ENCODE measurements around the gene FAU. TPM values are rescaled to one million over a fixed set of nuclear protein-coding genes. Genes with fewer than 3 reads are reported as not detected.
A peak's percentile ranks its signal among the peaks of the same experiment; 100 is the strongest.

FAU gene
- total RNA-seq, 1 experiment from 2014 or later = 662 TPM

GRCh38 chr11:65102142-65103095 is 19.5 kb downstream of the FAU start:
- no peak for DNase-seq
- peaks cover 48% of the 10 kb centered on the region for H3K79me2 ChIP-seq (ENCODE audit: low read length)

GRCh38 chr11:65100674-65101350 is 21.1 kb downstream of the FAU start:
- H2AFZ ChIP-seq (ENCODE audit: low read length) = no peak overlapping the region
- DNase-seq = no peak
- H3K4me3 ChIP-seq (ENCODE audit: low read length) = no peak overlapping the region
- no peaks in the 10 kb centered on the region for H3K9me3 ChIP-seq (ENCODE audit: low read length)
- H4K20me1 ChIP-seq (ENCODE audit: insufficient read depth, low read depth, low read length) = no peaks in the 10 kb centered on the region
- peaks cover 58% of the 10 kb centered on the region for H3K79me2 ChIP-seq (ENCODE audit: low read length)
- no peaks in the 10 kb centered on the region for H3K9me2 ChIP-seq (replicated peaks; ENCODE audit: insufficient read depth, low read length)
- H3K4me1 ChIP-seq (ENCODE audit: low read length) = peaks cover 9% of the 10 kb centered on the region
- no peak overlapping the region for H3K4me2 ChIP-seq (ENCODE audit: low read depth, low read length, poor library complexity, severe bottlenecking)
- no peak overlapping the region for H3K27ac ChIP-seq (ENCODE audit: low read length)
- H3K9ac ChIP-seq (ENCODE audit: low read length) = no peak overlapping the region
- no peaks in the 10 kb centered on the region for H3K27me3 ChIP-seq (ENCODE audit: low read length)
- H3K36me3 ChIP-seq (ENCODE audit: insufficient read depth, low read length) = peaks cover 7% of the 10 kb centered on the region; the same call in 1 of the 2 replicates

More at GRCh38 chr11:65102142-65103095, 19.5 kb downstream of the FAU start:
- Histone ChIP-seq H3K4me1 (ENCODE audit: low read length) (peaks cover 2% of the 10 kb centered on the region; the same call in 1 of the 2 replicates), H2AFZ (ENCODE audit: low read length) (no peak overlapping the region), H3K9me3 (ENCODE audit: low read length) (no peaks in the 10 kb centered on the region), H3K4me2 (ENCODE audit: low read depth, low read length, poor library complexity, severe bottlenecking) (no peak overlapping the region), H3K27ac (ENCODE audit: low read length) (no peak overlapping the region), H3K9ac (ENCODE audit: low read length) (no peak overlapping the region), H3K9me2 (replicated peaks; ENCODE audit: insufficient read depth, low read length) (no peaks in the 10 kb centered on the region), H3K36me3 (ENCODE audit: insufficient read depth, low read length) (peaks cover 7% of the 10 kb centered on the region; the same call in 1 of the 2 replicates), H4K20me1 (ENCODE audit: insufficient read depth, low read depth, low read length) (no peaks in the 10 kb centered on the region), H3K4me3 (ENCODE audit: low read length) (no peak overlapping the region), H3K27me3 (ENCODE audit: low read length) (no peaks in the 10 kb centered on the region)

GRCh38 chr11:65096926-65097325 is 25.0 kb downstream of the FAU start:
- Histone ChIP-seq H4K20me1 (ENCODE audit: insufficient read depth, low read depth, low read length) (no peaks in the 10 kb centered on the region), H3K27ac (ENCODE audit: low read length) (no peak overlapping the region), H3K4me2 (ENCODE audit: low read depth, low read length, poor library complexity, severe bottlenecking) (peak overlapping the region; percentile 89), H2AFZ (ENCODE audit: low read length) (no peak overlapping the region), H3K9me2 (replicated peaks; ENCODE audit: insufficient read depth, low read length) (no peaks in the 10 kb centered on the region), H3K79me2 (ENCODE audit: low read length) (peaks cover 40% of the 10 kb centered on the region), H3K9ac (ENCODE audit: low read length) (peak overlapping the region; percentile 86), H3K4me3 (ENCODE audit: low read length) (peak overlapping the region; percentile 79), H3K36me3 (ENCODE audit: insufficient read depth, low read length) (peaks cover 7% of the 10 kb centered on the region; the same call in 1 of the 2 replicates), H3K9me3 (ENCODE audit: low read length) (no peaks in the 10 kb centered on the region), H3K27me3 (ENCODE audit: low read length) (no peaks in the 10 kb centered on the region), H3K4me1 (ENCODE audit: low read length) (peaks cover 13% of the 10 kb centered on the region)
- no peak for DNase-seq

GRCh38 chr11:65095974-65096806 is 25.7 kb downstream of the FAU start, which contains the start of gene VPS51:
VPS51 (plus strand) TSS chr11:65096214; CDS start chr11:65096251, 37 bp downstream.
- Histone ChIP-seq H3K79me2 (ENCODE audit: low read length) (peaks cover 39% of the 10 kb centered on the region), H3K9me3 (ENCODE audit: low read length) (no peaks in the 10 kb centered on the region), H3K36me3 (ENCODE audit: insufficient read depth, low read length) (peaks cover 7% of the 10 kb centered on the region; the same call in 1 of the 2 replicates), H3K4me1 (ENCODE audit: low read length) (peaks cover 13% of the 10 kb centered on the region), H3K4me2 (ENCODE audit: low read depth, low read length, poor library complexity, severe bottlenecking) (peak within 1 kb of the TSS; percentile 89), H2AFZ (ENCODE audit: low read length) (peak within 1 kb of the TSS; percentile 33; the same call in 1 of the 2 replicates), H3K9ac (ENCODE audit: low read length) (peak within 1 kb of the TSS; percentile 86), H4K20me1 (ENCODE audit: insufficient read depth, low read depth, low read length) (no peaks in the 10 kb centered on the region), H3K27me3 (ENCODE audit: low read length) (no peaks in the 10 kb centered on the region), H3K4me3 (ENCODE audit: low read length) (peak within 1 kb of the TSS; percentile 79), H3K27ac (ENCODE audit: low read length) (peak within 1 kb of the TSS; percentile 72), H3K9me2 (replicated peaks; ENCODE audit: insufficient read depth, low read length) (no peaks in the 10 kb centered on the region)
- DNase-seq = peak; percentile 95

- peak overlapping the region; percentile 79 for H3K4me3 ChIP-seq (ENCODE audit: low read length)
- H3K9ac ChIP-seq (ENCODE audit: low read length) = peak overlapping the region; percentile 86
Observed at GRCh38 chr11:65095427-65095826, 26.5 kb downstream of the FAU start.

GRCh38 chr11:65090628-65091027 is 31.3 kb downstream of the FAU start:
- no peak overlapping the region for H2AFZ ChIP-seq (ENCODE audit: low read length)
- H3K4me1 ChIP-seq (ENCODE audit: low read length) = peaks cover 1% of the 10 kb centered on the region
- H3K4me3 ChIP-seq (ENCODE audit: low read length) = no peak overlapping the region
- no peak for DNase-seq
- H4K20me1 ChIP-seq (ENCODE audit: insufficient read depth, low read depth, low read length) = no peaks in the 10 kb centered on the region
- H3K9me3 ChIP-seq (ENCODE audit: low read length) = no peaks in the 10 kb centered on the region
- H3K9me2 ChIP-seq (replicated peaks; ENCODE audit: insufficient read depth, low read length) = no peaks in the 10 kb centered on the region
- no peaks in the 10 kb centered on the region for H3K27me3 ChIP-seq (ENCODE audit: low read length)
- H3K36me3 ChIP-seq (ENCODE audit: insufficient read depth, low read length) = peaks cover 4% of the 10 kb centered on the region; the same call in 1 of the 2 replicates
- H3K9ac ChIP-seq (ENCODE audit: low read length) = no peak overlapping the region
- no peak overlapping the region for H3K27ac ChIP-seq (ENCODE audit: low read length)
- H3K4me2 ChIP-seq (ENCODE audit: low read depth, low read length, poor library complexity, severe bottlenecking) = no peak overlapping the region
- peaks cover 5% of the 10 kb centered on the region for H3K79me2 ChIP-seq (ENCODE audit: low read length)

More at GRCh38 chr11:65095427-65095826, 26.5 kb downstream of the FAU start:
- Histone ChIP-seq H3K27me3 (ENCODE audit: low read length) (no peaks in the 10 kb centered on the region), H3K4me1 (ENCODE audit: low read length) (peaks cover 13% of the 10 kb centered on the region), H3K9me3 (ENCODE audit: low read length) (no peaks in the 10 kb centered on the region), H2AFZ (ENCODE audit: low read length) (peak overlapping the region; percentile 33; the same call in 1 of the 2 replicates), H3K36me3 (ENCODE audit: insufficient read depth, low read length) (peaks cover 7% of the 10 kb centered on the region; the same call in 1 of the 2 replicates), H3K79me2 (ENCODE audit: low read length) (peaks cover 33% of the 10 kb centered on the region), H3K27ac (ENCODE audit: low read length) (no peak overlapping the region), H3K9me2 (replicated peaks; ENCODE audit: insufficient read depth, low read length) (no peaks in the 10 kb centered on the region), H3K4me2 (ENCODE audit: low read depth, low read length, poor library complexity, severe bottlenecking) (peak overlapping the region; percentile 89), H4K20me1 (ENCODE audit: insufficient read depth, low read depth, low read length) (no peaks in the 10 kb centered on the region)
- no peak for DNase-seq

- H3K79me2 ChIP-seq (ENCODE audit: low read length) = peaks cover 15% of the 10 kb centered on the region
- no peaks in the 10 kb centered on the region for H3K9me2 ChIP-seq (replicated peaks; ENCODE audit: insufficient read depth, low read length)
- H3K9me3 ChIP-seq (ENCODE audit: low read length) = no peaks in the 10 kb centered on the region
- no peaks in the 10 kb centered on the region for H3K27me3 ChIP-seq (ENCODE audit: low read length)
- H3K36me3 ChIP-seq (ENCODE audit: insufficient read depth, low read length) = peaks cover 8% of the 10 kb centered on the region; the same call in 1 of the 2 replicates
- no peak overlapping the region for H2AFZ ChIP-seq (ENCODE audit: low read length)
- no peak overlapping the region for H3K4me2 ChIP-seq (ENCODE audit: low read depth, low read length, poor library complexity, severe bottlenecking)
- no peak for DNase-seq
- peaks cover 6% of the 10 kb centered on the region; the same call in 1 of the 2 replicates for H4K20me1 ChIP-seq (ENCODE audit: insufficient read depth, low read depth, low read length)
- H3K27ac ChIP-seq (ENCODE audit: low read length) = no peak overlapping the region
- H3K9ac ChIP-seq (ENCODE audit: low read length) = no peak overlapping the region
- peaks cover 10% of the 10 kb centered on the region for H3K4me1 ChIP-seq (ENCODE audit: low read length)
- H3K4me3 ChIP-seq (ENCODE audit: low read length) = no peak overlapping the region
Observed at GRCh38 chr11:65089621-65090020, 32.3 kb downstream of the FAU start.

Measured in Karpas-422 (cell line).